GM18502 (cell line): ENCODE data around the gene ARVCF.

Source experiments
- ATAC-seq: cut with Tn5 transposase; IDR thresholded peaks from one replicate; pipeline ENCODE4 v1.9.1; 2021; ENCODE audit warnings: mild to moderate bottlenecking; ENCODE audit not compliant: unreplicated experiment, poor library complexity

ARVCF gene

GRCh38 chr22:20020533-20021195, 4.0 kb upstream of the ARVCF start, which contains the start of gene TANGO2:
TSS of gene TANGO2 (plus strand) at chr22:20021110. CDS start at chr22:20036799, 15,689 bp downstream.
- ATAC-seq = peak; percentile 78

GRCh38 chr22:20019661-20020532, 3.3 kb upstream of the ARVCF start:
- no peak for ATAC-seq

GRCh38 chr22:20018001-20018400, 1.4 kb upstream of the ARVCF start:
- ATAC-seq = no peak

GRCh38 chr22:20017622-20017958, 967 bp upstream of the ARVCF start:
- no peak for ATAC-seq

GRCh38 chr22:20015971-20016733, 471 bp downstream of the ARVCF start:
- peak; percentile 15 for ATAC-seq

GRCh38 chr22:20015187-20015625, 1.4 kb downstream of the ARVCF start:
- no peak for ATAC-seq

- ATAC-seq = no peak
These were observed 2.0 kb downstream of the ARVCF start for GRCh38 chr22:20014526-20015186.

- no peak for ATAC-seq
These were observed 3.2 kb downstream of the ARVCF start for GRCh38 chr22:20013382-20013871.

GRCh38 chr22:20012741-20013331, 3.8 kb downstream of the ARVCF start:
- ATAC-seq = no peak

GRCh38 chr22:20011993-20012740, 4.5 kb downstream of the ARVCF start:
- ATAC-seq = no peak

- no peak for ATAC-seq
These were observed 5.3 kb downstream of the ARVCF start for GRCh38 chr22:20011123-20011992.

- ATAC-seq = no peak
These were observed 6.1 kb downstream of the ARVCF start for GRCh38 chr22:20010307-20011122.

- no peak for ATAC-seq
These were observed 6.9 kb downstream of the ARVCF start for GRCh38 chr22:20009582-20010306.

- no peak for ATAC-seq
These were observed 7.6 kb downstream of the ARVCF start for GRCh38 chr22:20009018-20009491.

- no peak for ATAC-seq
These were observed 8.2 kb downstream of the ARVCF start for GRCh38 chr22:20008221-20008995.

GRCh38 chr22:20004464-20004863, 12.2 kb downstream of the ARVCF start:
- ATAC-seq = no peak
